GM12878 (cell line): Measurements from ENCODE around the gene TLL1. TPM values are rescaled to one million over a fixed set of nuclear protein-coding genes. Genes with fewer than 3 reads are reported as not detected.

Experiments
- ATAC-seq: fragments of 200-7000 bp; cut with Tn5 transposase; 3 replicates; pipeline ENCODE4 v1.9.1; 2020; ENCODE audit warnings: mild to moderate bottlenecking, moderate library complexity
- BruUV-seq: library from RNA; stranded (reverse); fragments of 400-500 nt; replicated peaks from 2 replicates; lab custom pipeline; 2021; lab: Mats Ljungman, UMichigan
- CTCF ChIA-PET: fragments of 300-600 bp; sonication (Branson Sonifier 250); formaldehyde crosslinking; extraction: SDS; loops from one replicate; lab custom pipeline; 2021; ENCODE audit warnings: inconsistent platforms; lab: Yijun Ruan, JAX
- POLR2A ChIA-PET: fragments of 350-600 bp; formaldehyde crosslinking; extraction: SDS; loops from one replicate; lab custom pipeline; 2021; ENCODE audit warnings: inconsistent platforms; lab: Charles Lee
- RAD21 ChIA-PET: fragments of 300-600 bp; sonication (Branson Sonifier 250); formaldehyde crosslinking; loops from one replicate; lab custom pipeline; 2023; ENCODE audit warnings: antibody characterized with exemption; ENCODE audit not compliant: unreplicated experiment; lab: Charles Lee
- SMC1A ChIA-PET: fragments of 300-600 bp; sonication (Branson Sonifier 250); formaldehyde crosslinking; loops from one replicate; lab custom pipeline; 2023; ENCODE audit not compliant: unreplicated experiment, uncharacterized antibody; lab: Charles Lee
- DNase-seq: peaks from one replicate; pipeline ENCODE4 v3.0.0-alpha.2; 2011; ENCODE audit warnings: low read depth, low spot score
- FAIRE-seq: peaks from 3 replicates; lab custom pipeline; 2011; peaks lifted over from hg19 to GRCh38; lab: Jason Lieb, UNC
- H2AFZ ChIP-seq: 2 replicates; pipeline ENCODE4 v1.6.0; 2011; ENCODE audit warnings: low read depth, low read length, control low read depth; ENCODE audit not compliant: control insufficient read depth
- H3K27ac ChIP-seq: 2 replicates; pipeline ENCODE4 v1.5.1; 2011; ENCODE audit warnings: control low read depth; ENCODE audit not compliant: control insufficient read depth, insufficient read depth
- H3K27me3 ChIP-seq, 2 experiments: replicated peaks in 1 of 2; 2 replicates each; pipeline versions ENCODE4 v1.6.0 to v1.6.1; 2011; ENCODE audit warnings: low read length in 1 of 2; ENCODE audit not compliant: control insufficient read depth in 2 of 2, insufficient read depth in 2 of 2
- H3K36me3 ChIP-seq, 2 experiments: 2 replicates each; pipeline ENCODE4 v1.5.1; 2011; ENCODE audit warnings: low read length in 1 of 2; ENCODE audit not compliant: control insufficient read depth in 2 of 2, insufficient read depth in 2 of 2
- H3K4me1 ChIP-seq: 2 replicates; pipeline ENCODE4 v1.6.1; 2011; ENCODE audit warnings: mild to moderate bottlenecking, low read length, moderate library complexity, mixed read lengths; ENCODE audit not compliant: control insufficient read depth, insufficient read depth
- H3K4me2 ChIP-seq: 2 replicates; pipeline ENCODE4 v1.6.0; 2011; ENCODE audit warnings: control low read depth; ENCODE audit not compliant: control insufficient read depth, insufficient read depth
- H3K4me3 ChIP-seq: fragments of 200-600 bp; sonication (generic); 2 replicates; pipeline ENCODE4 v1.5.1; 2016
- H3K79me2 ChIP-seq: 2 replicates; pipeline ENCODE4 v1.6.0; 2011; ENCODE audit warnings: low read length; ENCODE audit not compliant: control insufficient read depth, insufficient read depth
- H3K9ac ChIP-seq: 2 replicates; pipeline ENCODE4 v1.8.0; 2011; ENCODE audit warnings: low read length, control low read depth, mixed read lengths; ENCODE audit not compliant: control insufficient read depth, insufficient read depth
- H3K9me3 ChIP-seq: replicated peaks from 3 replicates; pipeline ENCODE4 v1.5.1; 2011; ENCODE audit warnings: mild to moderate bottlenecking, low read length; ENCODE audit not compliant: control insufficient read depth, insufficient read depth
- H4K20me1 ChIP-seq: 2 replicates; pipeline ENCODE4 v1.6.0; 2011; ENCODE audit not compliant: control insufficient read depth, insufficient read depth
- BCL11A ChIP-seq: IDR thresholded peaks from 2 replicates; pipeline ENCODE4 v1.6.1; 2011; ENCODE audit warnings: low read depth, low read length
- BHLHE40 ChIP-seq, 2 experiments: fragments of 450-650 bp in 1 of 2; IDR thresholded peaks; 2 replicates each; pipeline ENCODE4 v1.6.1; 2011 to 2017; ENCODE audit warnings: low read depth in 2 of 2, borderline replicate concordance in 1 of 2, improper control_type of control experiment in 1 of 2, low read length in 1 of 2, mild to moderate bottlenecking in 1 of 2
- CREM ChIP-seq: IDR thresholded peaks from 2 replicates; pipeline ENCODE4 v1.6.1; 2014; ENCODE audit warnings: antibody characterized with exemption, low read depth
- HCFC1 ChIP-seq: fragments of 150-350 bp; IDR thresholded peaks from 2 replicates; pipeline ENCODE4 v1.6.1; 2014; ENCODE audit warnings: low read length
- IKZF2 ChIP-seq, 2 experiments: fragments of 450-650 bp; IDR thresholded peaks; 2 replicates each; pipeline ENCODE4 v1.6.1; 2017; ENCODE audit warnings: mild to moderate bottlenecking in 2 of 2, moderate library complexity in 2 of 2
- JUNB ChIP-seq: IDR thresholded peaks from 2 replicates; pipeline ENCODE4 v1.6.1; 2016; ENCODE audit warnings: antibody characterized with exemption, mild to moderate bottlenecking
- MEF2B ChIP-seq: fragments of 450-650 bp; IDR thresholded peaks from 2 replicates; pipeline ENCODE4 v1.6.1; 2018; ENCODE audit warnings: mild to moderate bottlenecking, moderate library complexity; ENCODE audit not compliant: partially characterized antibody, poor library complexity, severe bottlenecking
- MTA2 ChIP-seq: fragments of 450-650 bp; IDR thresholded peaks from 2 replicates; pipeline ENCODE4 v1.6.1; 2016; ENCODE audit warnings: low read depth, mild to moderate bottlenecking, moderate library complexity
- POLR2A ChIP-seq: IDR thresholded peaks from 2 replicates; pipeline ENCODE4 v1.6.1; 2011; ENCODE audit warnings: low read depth, mild to moderate bottlenecking, low read length
- RCOR1 ChIP-seq: conservative IDR thresholded peaks from 2 replicates; pipeline ENCODE4 v1.6.1; 2012; ENCODE audit warnings: low read depth, low read length, improper control_type of control experiment
- RUNX3 ChIP-seq: IDR thresholded peaks from 2 replicates; pipeline ENCODE4 v1.6.1; 2012; ENCODE audit warnings: low read length, inconsistent platforms
- STAT1 ChIP-seq: fragments of 450-650 bp; conservative IDR thresholded peaks from 2 replicates; pipeline ENCODE4 v1.6.1; 2014; ENCODE audit warnings: antibody characterized with exemption, mild to moderate bottlenecking
- SUPT20H ChIP-seq: IDR thresholded peaks from 2 replicates; pipeline ENCODE4 v1.6.1; 2011; ENCODE audit warnings: low read depth, mild to moderate bottlenecking, low read length, moderate library complexity, borderline replicate concordance; ENCODE audit not compliant: control insufficient read depth
- ZNF24 ChIP-seq: fragments of 450-650 bp; IDR thresholded peaks from 2 replicates; pipeline ENCODE4 v1.6.1; 2017; ENCODE audit warnings: antibody characterized with exemption, mild to moderate bottlenecking
- WGBS: methylation state at CpG from one replicate; pipeline ENCODE4 v1.1.6; 2016; ENCODE audit warnings: low lambda C conversion rate; ENCODE audit not compliant: insufficient replicate concordance, insufficient coverage; ENCODE audit errors: missing lambda C conversion rate; 5-methylcytosine and 5-hydroxymethylcytosine counted together
- in situ Hi-C: fragments of 300-500 bp; cut with MboI; formaldehyde crosslinking; loops from 9 replicates; pipeline ENCODE4 v1.14.3; 2018; ENCODE audit warnings: mixed read lengths
- intact Hi-C: fragments of 100-400 bp; cut with micrococcal nuclease; formaldehyde crosslinking; loops from one replicate; pipeline ENCODE4 v1.14.2; 2022; ENCODE audit not compliant: unreplicated experiment
- polyA plus RNA-seq, 11 experiments: library from polyadenylated mRNA; depleted of rRNA in 4 of 11; unstranded in 6 of 11; stranded (reverse) in 5 of 11; fragments of >200 nt; fragmentation: Nextera tagmentation in 4 of 11; fragmentation: Illumina TruSeq in 1 of 11; extraction: Ambion mirVana in 4 of 11; extraction: Trizol in 1 of 11; gene quantifications; 1 replicate in 1 of 11; 2 replicates in 10 of 11; pipeline versions ENCODE4 v1.2.1 to v1.2.3, GENCODE V29; 2011 to 2016; ENCODE audit warnings: inconsistent platforms in 2 of 11, missing spikeins in 2 of 11, low read depth in 1 of 11
- total RNA-seq, 4 experiments: library from RNA; depleted of rRNA in 3 of 4; stranded (reverse); fragments of >200 nt in 3 of 4; fragmentation: Illumina TruSeq in 1 of 4; extraction: Trizol in 1 of 4; gene quantifications; 2 replicates each; pipeline versions ENCODE4 v1.2.1 to v1.2.3, GENCODE V29; 2013 to 2021
- TF ChIP-seq, protein P1 (sequence below): fragments of 450-650 bp; IDR thresholded peaks from 2 replicates; pipeline ENCODE4 v1.6.1; 2018; ENCODE audit warnings: mild to moderate bottlenecking, low read depth, moderate library complexity; ENCODE audit not compliant: partially characterized antibody
- TF ChIP-seq, protein P2 (sequence below), 3 experiments: IDR thresholded peaks in 2 of 3; conservative IDR thresholded peaks in 1 of 3; 2 replicates each; pipeline ENCODE4 v1.5.1; 2011; ENCODE audit warnings: low read depth in 3 of 3, low read length in 3 of 3, mild to moderate bottlenecking in 3 of 3, control low read depth in 2 of 3, moderate library complexity in 2 of 3, inconsistent platforms in 1 of 3, mixed read lengths in 1 of 3; ENCODE audit not compliant: control insufficient read depth in 2 of 3, insufficient read depth in 1 of 3; ENCODE audit errors: extremely low read depth in 1 of 3

Gene TLL1
- total and polyA plus RNA-seq, 10 of the 15 experiments (the other 5 are each of a cell fraction or from before 2014, with no cell fraction given), result 0.02 to 0.31 (median 0.05) TPM; not detected in 2

DNA sequence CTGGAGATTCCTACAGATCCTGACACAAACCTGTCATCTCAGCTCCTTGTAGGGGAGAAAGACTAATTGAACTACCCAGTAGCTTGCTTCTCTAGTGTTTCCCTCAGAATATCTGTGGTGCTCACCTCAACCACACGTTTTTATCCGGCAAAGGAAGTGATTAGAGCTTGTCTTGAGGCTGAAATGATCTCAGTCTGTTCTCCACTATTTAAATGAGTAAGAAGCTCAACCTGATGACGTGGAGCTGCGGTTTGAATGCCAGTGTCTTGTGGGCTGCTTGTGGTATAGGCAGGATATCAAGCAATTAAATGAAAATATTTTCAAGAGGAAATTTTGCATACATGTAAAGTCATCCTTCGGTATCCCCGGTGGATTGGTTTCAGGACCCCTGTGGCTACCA is 270.2 kb downstream of the TLL1 start:
- intact Hi-C loops, result no loop called here
- FAIRE-seq (no peak), DNase-seq (no peak)

More for the DNA sequence above, 270.2 kb downstream of the TLL1 start:
- ChIA-PET POLR2A (no interaction called here), SMC1A (no interaction called here)
- H3K9ac ChIP-seq, result no peak overlapping the region
- no peaks in the 10 kb centered on the region for H3K9me3 ChIP-seq
- no peak overlapping the region for H3K4me2 ChIP-seq
- no peak overlapping the region for H2AFZ ChIP-seq
- peak; percentile 85 for ATAC-seq
- no peaks in the 10 kb centered on the region for H3K27me3 ChIP-seq
- TF ChIP-seq HCFC1 (no peak), SUPT20H (no peak), IKZF2 (IDR thresholded peaks at IDR 0.05) (peak in 1 of 2 experiments; percentile 44; a peak in 1 of 4 replicates), CREM (0 out of 2 replicates have a peak, but pooled peaks have one; percentile 32), MTA2 (peak; percentile 42; the same call in 1 of the 2 replicates), MEF2B (no peak), RUNX3 (peak; percentile 74), BCL11A (peak; percentile 61; the same call in 1 of the 2 replicates), JUNB (peak; percentile 38; the same call in 1 of the 2 replicates), POLR2A (no peak), STAT1 (no peak), BHLHE40 (IDR thresholded peaks at IDR 0.05; ENCODE audit: borderline replicate concordance in 1 of 2, low read depth in 2 of 2, low read length in 1 of 2) (peak in 1 of 2 experiments; percentile 15; a peak in 1 of 4 replicates), RCOR1 (no peak), ZNF24 (no peak)
- TF ChIP-seq, protein P1, sequence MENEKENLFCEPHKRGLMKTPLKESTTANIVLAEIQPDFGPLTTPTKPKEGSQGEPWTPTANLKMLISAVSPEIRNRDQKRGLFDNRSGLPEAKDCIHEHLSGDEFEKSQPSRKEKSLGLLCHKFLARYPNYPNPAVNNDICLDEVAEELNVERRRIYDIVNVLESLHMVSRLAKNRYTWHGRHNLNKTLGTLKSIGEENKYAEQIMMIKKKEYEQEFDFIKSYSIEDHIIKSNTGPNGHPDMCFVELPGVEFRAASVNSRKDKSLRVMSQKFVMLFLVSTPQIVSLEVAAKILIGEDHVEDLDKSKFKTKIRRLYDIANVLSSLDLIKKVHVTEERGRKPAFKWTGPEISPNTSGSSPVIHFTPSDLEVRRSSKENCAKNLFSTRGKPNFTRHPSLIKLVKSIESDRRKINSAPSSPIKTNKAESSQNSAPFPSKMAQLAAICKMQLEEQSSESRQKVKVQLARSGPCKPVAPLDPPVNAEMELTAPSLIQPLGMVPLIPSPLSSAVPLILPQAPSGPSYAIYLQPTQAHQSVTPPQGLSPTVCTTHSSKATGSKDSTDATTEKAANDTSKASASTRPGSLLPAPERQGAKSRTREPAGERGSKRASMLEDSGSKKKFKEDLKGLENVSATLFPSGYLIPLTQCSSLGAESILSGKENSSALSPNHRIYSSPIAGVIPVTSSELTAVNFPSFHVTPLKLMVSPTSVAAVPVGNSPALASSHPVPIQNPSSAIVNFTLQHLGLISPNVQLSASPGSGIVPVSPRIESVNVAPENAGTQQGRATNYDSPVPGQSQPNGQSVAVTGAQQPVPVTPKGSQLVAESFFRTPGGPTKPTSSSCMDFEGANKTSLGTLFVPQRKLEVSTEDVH, result no peak
- TF ChIP-seq, protein P2, sequence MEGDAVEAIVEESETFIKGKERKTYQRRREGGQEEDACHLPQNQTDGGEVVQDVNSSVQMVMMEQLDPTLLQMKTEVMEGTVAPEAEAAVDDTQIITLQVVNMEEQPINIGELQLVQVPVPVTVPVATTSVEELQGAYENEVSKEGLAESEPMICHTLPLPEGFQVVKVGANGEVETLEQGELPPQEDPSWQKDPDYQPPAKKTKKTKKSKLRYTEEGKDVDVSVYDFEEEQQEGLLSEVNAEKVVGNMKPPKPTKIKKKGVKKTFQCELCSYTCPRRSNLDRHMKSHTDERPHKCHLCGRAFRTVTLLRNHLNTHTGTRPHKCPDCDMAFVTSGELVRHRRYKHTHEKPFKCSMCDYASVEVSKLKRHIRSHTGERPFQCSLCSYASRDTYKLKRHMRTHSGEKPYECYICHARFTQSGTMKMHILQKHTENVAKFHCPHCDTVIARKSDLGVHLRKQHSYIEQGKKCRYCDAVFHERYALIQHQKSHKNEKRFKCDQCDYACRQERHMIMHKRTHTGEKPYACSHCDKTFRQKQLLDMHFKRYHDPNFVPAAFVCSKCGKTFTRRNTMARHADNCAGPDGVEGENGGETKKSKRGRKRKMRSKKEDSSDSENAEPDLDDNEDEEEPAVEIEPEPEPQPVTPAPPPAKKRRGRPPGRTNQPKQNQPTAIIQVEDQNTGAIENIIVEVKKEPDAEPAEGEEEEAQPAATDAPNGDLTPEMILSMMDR (IDR thresholded peaks at IDR 0.05 in 2 of 3, conservative IDR thresholded peaks at IDR 0.05 in 1 of 3; ENCODE audit: control insufficient read depth in 2 of 3, extremely low read depth in 1 of 3, insufficient read depth in 1 of 3, low read depth in 3 of 3, low read length in 3 of 3), result no peak
- TF ChIP-seq, all 136 proteins: peak for 7
- in situ Hi-C loops, result no loop called here
- RAD21 ChIA-PET, result no interaction called here
- H3K4me3 ChIP-seq, result no peak overlapping the region
- H3K79me2 ChIP-seq, result no peaks in the 10 kb centered on the region
- CTCF ChIA-PET, result interaction anchor here (0.6 kb wide), 1 partner anchor 281 kb away, joined by 4 read pairs; no protein-coding TSS in a partner anchor
- 0% methylated on average over 6 of the region's 6 CpGs for WGBS
- no peaks in the 10 kb centered on the region for H3K4me1 ChIP-seq
- no peaks in the 10 kb centered on the region; the same call in 1 of the 2 replicates for H4K20me1 ChIP-seq
- no peaks in the 10 kb centered on the region for H3K36me3 ChIP-seq
- no peak overlapping the region for H3K27ac ChIP-seq
- BruUV-seq, result no TSS peak
